ENCODE results near the gene RNF225. TPM values are rescaled to one million over a fixed set of nuclear protein-coding genes. Genes with fewer than 3 reads are reported as not detected.
"Not testable (repeated sequence)": the region's sequence is repeated elsewhere in the genome, so short reads cannot be mapped to it uniquely, and the experiment has no call there.

The RNF225 gene
- not detected for polyA plus RNA-seq (ENCODE audit: insufficient read length in 3 of 3)
- long read RNA-seq, donor 1 = 0 reads
- long read RNA-seq, donor 2 = 0 reads
- long read RNA-seq, donor 3 = 0 reads
- long read RNA-seq, donor 4 = 0 reads
- long read RNA-seq, donor 5 = 0 reads
- long read RNA-seq, donor 6 = 0 reads
- long read RNA-seq, donor 7 = 0 reads
- long read RNA-seq, donor 8 = 0 reads
- long read RNA-seq, donor 9 = 0 reads
- long read RNA-seq, donor 10 = 0 reads
- long read RNA-seq, donor 11 = 0 reads
- long read RNA-seq, donor 12 = 0 reads
- long read RNA-seq, donor 13 = 0 reads
- long read RNA-seq, donor 14 = 0 reads
- long read RNA-seq, donor 15 = 0 reads
- long read RNA-seq, donor 16 = 0 reads

- DNase-seq = no peak
Observed at GRCh38 chr19:58395220-58395978, at the start of gene RNF225. RNF225 (plus strand) TSS chr19:58395656; CDS start chr19:58396090, 434 bp downstream.

GRCh38 chr19:58346961-58347929 is 48.2 kb upstream of the RNF225 start:
- DNase-seq = no peak

- DNase-seq = not testable (repeated sequence)
Observed at GRCh38 chr19:58348080-58348479, 47.4 kb upstream of the RNF225 start.

- DNase-seq = no peak
Observed at GRCh38 chr19:58349590-58349989, 45.9 kb upstream of the RNF225 start.

- DNase-seq = no peak
Observed at GRCh38 chr19:58350001-58350861, 45.2 kb upstream of the RNF225 start.

GRCh38 chr19:58350871-58351557 is 44.4 kb upstream of the RNF225 start:
- DNase-seq = no peak

- DNase-seq = no peak
Observed at GRCh38 chr19:58351558-58351878, 43.9 kb upstream of the RNF225 start.

- no peak for DNase-seq
Observed at GRCh38 chr19:58351990-58352755, 43.3 kb upstream of the RNF225 start.

GRCh38 chr19:58352760-58353671 is 42.4 kb upstream of the RNF225 start, which contains the start of gene A1BG:
A1BG (minus strand) TSS chr19:58353492; CDS start chr19:58353437, 55 bp downstream.
- DNase-seq = no peak

- DNase-seq = no peak
Observed at GRCh38 chr19:58353717-58354477, 41.6 kb upstream of the RNF225 start.

- DNase-seq = no peak
Observed at GRCh38 chr19:58354478-58355030, 40.9 kb upstream of the RNF225 start.

GRCh38 chr19:58355215-58355796 is 40.1 kb upstream of the RNF225 start:
- no peak for DNase-seq

- no peak for DNase-seq
Observed at GRCh38 chr19:58355908-58356765, 39.3 kb upstream of the RNF225 start.

- no peak for DNase-seq
Observed at GRCh38 chr19:58356766-58357480, 38.5 kb upstream of the RNF225 start.

- DNase-seq = no peak
Observed at GRCh38 chr19:58357481-58358145, 37.8 kb upstream of the RNF225 start.
